ENCODE measurements around the gene CCDC60. TPM values are rescaled to one million over a fixed set of nuclear protein-coding genes. Genes with fewer than 3 reads are reported as not detected.
A peak's percentile ranks its signal among the peaks of the same experiment; 100 is the strongest.

CCDC60 gene
- total RNA-seq, 2 experiments from 2014 or later: not detected

- ATAC-seq (ENCODE audit: low read depth) (no peak), DNase-seq (no peak)
- Mint-ChIP-seq H3K9me3 (no peaks in the 10 kb centered on the region), H3K4me1 (no peaks in the 10 kb centered on the region), H3K27ac (no peak overlapping the region), H3K36me3 (no peaks in the 10 kb centered on the region), H3K27me3 (peaks cover 9% of the 10 kb centered on the region), H3K4me3 (no peak overlapping the region)
- POLR2A ChIA-PET: no interaction called here
Observed at GRCh38 chr12:119500209-119500608, 165.7 kb downstream of the CCDC60 start.

- H3K27me3 Mint-ChIP-seq: peaks cover 9% of the 10 kb centered on the region
- no peaks in the 10 kb centered on the region for H3K4me1 Mint-ChIP-seq
Observed at GRCh38 chr12:119501052-119501451, 166.5 kb downstream of the CCDC60 start.

GRCh38 chr12:119505001-119505400 lies 170.5 kb downstream of the CCDC60 start:
- Mint-ChIP-seq H3K9me3 (no peaks in the 10 kb centered on the region), H3K27ac (no peak overlapping the region), H3K36me3 (no peaks in the 10 kb centered on the region), H3K27me3 (no peaks in the 10 kb centered on the region), H3K4me3 (no peak overlapping the region), H3K4me1 (no peaks in the 10 kb centered on the region)
- DNase-seq (no peak), ATAC-seq (ENCODE audit: low read depth) (no peak)
- POLR2A ChIA-PET: no interaction called here

More at GRCh38 chr12:119501052-119501451, 166.5 kb downstream of the CCDC60 start:
- H3K27ac Mint-ChIP-seq: no peak overlapping the region
- H3K36me3 Mint-ChIP-seq: no peaks in the 10 kb centered on the region
- ATAC-seq (ENCODE audit: low read depth): no peak
- no peaks in the 10 kb centered on the region for H3K9me3 Mint-ChIP-seq
- no peak for DNase-seq
- H3K4me3 Mint-ChIP-seq: no peak overlapping the region
- POLR2A ChIA-PET: no interaction called here

- ATAC-seq (ENCODE audit: low read depth) (no peak), DNase-seq (no peak)
- H3K27me3 Mint-ChIP-seq: no peaks in the 10 kb centered on the region
- POLR2A ChIA-PET: no interaction called here
- H3K4me1 Mint-ChIP-seq: no peaks in the 10 kb centered on the region
- no peaks in the 10 kb centered on the region for H3K36me3 Mint-ChIP-seq
- no peaks in the 10 kb centered on the region for H3K9me3 Mint-ChIP-seq
- H3K27ac Mint-ChIP-seq: no peak overlapping the region
- no peak overlapping the region for H3K4me3 Mint-ChIP-seq
Observed at GRCh38 chr12:119512772-119513497, 178.4 kb downstream of the CCDC60 start.

GRCh38 chr12:119528241-119528640 lies 193.7 kb downstream of the CCDC60 start:
- H3K27ac Mint-ChIP-seq: no peak overlapping the region
- no peaks in the 10 kb centered on the region for H3K27me3 Mint-ChIP-seq
- no peaks in the 10 kb centered on the region for H3K4me1 Mint-ChIP-seq
- H3K36me3 Mint-ChIP-seq: no peaks in the 10 kb centered on the region
- ATAC-seq (ENCODE audit: low read depth) (no peak), DNase-seq (no peak)
- POLR2A ChIA-PET: no interaction called here
- no peaks in the 10 kb centered on the region for H3K9me3 Mint-ChIP-seq
- no peak overlapping the region for H3K4me3 Mint-ChIP-seq

- Mint-ChIP-seq H3K4me3 (no peak overlapping the region), H3K9me3 (no peaks in the 10 kb centered on the region), H3K36me3 (no peaks in the 10 kb centered on the region), H3K27ac (no peak overlapping the region), H3K27me3 (peaks cover 7% of the 10 kb centered on the region), H3K4me1 (no peaks in the 10 kb centered on the region)
- ATAC-seq (ENCODE audit: low read depth) (no peak), DNase-seq (no peak)
- POLR2A ChIA-PET: no interaction called here
Observed at GRCh38 chr12:119540476-119540875, 205.9 kb downstream of the CCDC60 start.

- Mint-ChIP-seq H3K36me3 (no peaks in the 10 kb centered on the region), H3K27ac (no peak overlapping the region), H3K4me3 (no peak overlapping the region), H3K4me1 (no peaks in the 10 kb centered on the region), H3K9me3 (no peaks in the 10 kb centered on the region), H3K27me3 (peaks cover 7% of the 10 kb centered on the region)
- POLR2A ChIA-PET: no interaction called here
- DNase-seq (peak; percentile 29), ATAC-seq (ENCODE audit: low read depth) (no peak)
Observed at GRCh38 chr12:119544765-119545625, 210.5 kb downstream of the CCDC60 start.

GRCh38 chr12:119546340-119546739 lies 211.8 kb downstream of the CCDC60 start:
- no peak for ATAC-seq (ENCODE audit: low read depth)
- Mint-ChIP-seq H3K36me3 (no peaks in the 10 kb centered on the region), H3K4me1 (no peaks in the 10 kb centered on the region), H3K9me3 (no peaks in the 10 kb centered on the region), H3K4me3 (no peak overlapping the region), H3K27me3 (peaks cover 7% of the 10 kb centered on the region), H3K27ac (no peak overlapping the region)
- no peak for DNase-seq
- POLR2A ChIA-PET: no interaction called here

- POLR2A ChIA-PET: no interaction called here
- Mint-ChIP-seq H3K4me3 (no peak overlapping the region), H3K36me3 (no peaks in the 10 kb centered on the region), H3K27me3 (peaks cover 7% of the 10 kb centered on the region), H3K4me1 (no peaks in the 10 kb centered on the region), H3K9me3 (no peaks in the 10 kb centered on the region), H3K27ac (no peak overlapping the region)
- ATAC-seq (ENCODE audit: low read depth) (no peak), DNase-seq (no peak)
Observed at GRCh38 chr12:119547001-119547400, 212.5 kb downstream of the CCDC60 start.

- DNase-seq: no peak
- POLR2A ChIA-PET: no interaction called here
- H3K27me3 Mint-ChIP-seq: peaks cover 2% of the 10 kb centered on the region
- H3K4me1 Mint-ChIP-seq: no peaks in the 10 kb centered on the region
- H3K9me3 Mint-ChIP-seq: peaks cover 4% of the 10 kb centered on the region
- ATAC-seq (ENCODE audit: low read depth): no peak
- no peaks in the 10 kb centered on the region for H3K36me3 Mint-ChIP-seq
- H3K4me3 Mint-ChIP-seq: no peak overlapping the region
- H3K27ac Mint-ChIP-seq: no peak overlapping the region
Observed at GRCh38 chr12:119556854-119557253, 222.3 kb downstream of the CCDC60 start.

- POLR2A ChIA-PET: no interaction called here
- DNase-seq (no peak), ATAC-seq (ENCODE audit: low read depth) (no peak)
- no peak overlapping the region for H3K4me3 Mint-ChIP-seq
- no peaks in the 10 kb centered on the region for H3K36me3 Mint-ChIP-seq
- no peaks in the 10 kb centered on the region for H3K27me3 Mint-ChIP-seq
- H3K4me1 Mint-ChIP-seq: no peaks in the 10 kb centered on the region
- no peaks in the 10 kb centered on the region for H3K9me3 Mint-ChIP-seq
- no peak overlapping the region for H3K27ac Mint-ChIP-seq
Observed at GRCh38 chr12:119565404-119565803, 230.9 kb downstream of the CCDC60 start.

GRCh38 chr12:119570771-119571170 lies 236.2 kb downstream of the CCDC60 start:
- Mint-ChIP-seq H3K4me3 (no peak overlapping the region), H3K4me1 (no peaks in the 10 kb centered on the region), H3K9me3 (no peaks in the 10 kb centered on the region), H3K36me3 (no peaks in the 10 kb centered on the region), H3K27me3 (peaks cover 3% of the 10 kb centered on the region), H3K27ac (no peak overlapping the region)
- ATAC-seq (ENCODE audit: low read depth) (no peak), DNase-seq (no peak)
- POLR2A ChIA-PET: no interaction called here

GRCh38 chr12:119573086-119573485 lies 238.6 kb downstream of the CCDC60 start:
- no peaks in the 10 kb centered on the region for H3K9me3 Mint-ChIP-seq
- no peaks in the 10 kb centered on the region for H3K36me3 Mint-ChIP-seq
- H3K4me3 Mint-ChIP-seq: no peak overlapping the region
- POLR2A ChIA-PET: no interaction called here
- no peak overlapping the region for H3K27ac Mint-ChIP-seq
- no peak for DNase-seq
- no peaks in the 10 kb centered on the region for H3K4me1 Mint-ChIP-seq
- H3K27me3 Mint-ChIP-seq: peaks cover 7% of the 10 kb centered on the region
- ATAC-seq (ENCODE audit: low read depth): no peak

GRCh38 chr12:119574255-119574654 lies 239.7 kb downstream of the CCDC60 start:
- H3K27ac Mint-ChIP-seq: no peak overlapping the region
- H3K9me3 Mint-ChIP-seq: no peaks in the 10 kb centered on the region
- no peak for ATAC-seq (ENCODE audit: low read depth)
- H3K4me3 Mint-ChIP-seq: no peak overlapping the region
- DNase-seq: no peak
- H3K4me1 Mint-ChIP-seq: no peaks in the 10 kb centered on the region
- POLR2A ChIA-PET: no interaction called here
- H3K36me3 Mint-ChIP-seq: no peaks in the 10 kb centered on the region
- peaks cover 7% of the 10 kb centered on the region for H3K27me3 Mint-ChIP-seq

All from activated naive CD8-positive, alpha-beta T cell treated with anti-CD3 and anti-CD28 coated beads, Interleukin-2, amount 10 ng/mL, durations not matched to agents 7 days and 5 days (primary cell).